Measurements from ENCODE around the gene STOM.

- TF ChIP-seq REST (IDR thresholded peaks at IDR 0.05; ENCODE audit: low read depth, low read length) (no peak), POLR2AphosphoS5 (IDR thresholded peaks at IDR 0.05; ENCODE audit: low read depth, low read length) (no peak), CTCF (IDR thresholded peaks at IDR 0.05) (no peak), EZH2phosphoT487 (IDR thresholded peaks at IDR 0.05; ENCODE audit: borderline replicate concordance, low read depth) (no peak), NFIC (IDR thresholded peaks at IDR 0.05; ENCODE audit: borderline replicate concordance) (no peak), FOXJ3 (CRISPR knock-in tag; IDR thresholded peaks at IDR 0.05) (no peak), RAD21 (IDR thresholded peaks at IDR 0.05; ENCODE audit: low read length) (no peak), NRF1 (IDR thresholded peaks at IDR 0.05; ENCODE audit: low read depth, low read length) (no peak), TAF1 (IDR thresholded peaks at IDR 0.05; ENCODE audit: borderline replicate concordance, low read depth, low read length) (no peak), RFX5 (IDR thresholded peaks at IDR 0.05; ENCODE audit: low read length) (no peak), PBX3 (IDR thresholded peaks at IDR 0.05) (no peak)
Measured at GRCh38 chr9:121353241-121354061, 16.6 kb downstream of the STOM start.
